ENCODE data around the gene SCO1. TPM values are rescaled to one million over a fixed set of nuclear protein-coding genes. Genes with fewer than 3 reads are reported as not detected.
A peak's percentile ranks its signal among the peaks of the same experiment; 100 is the strongest.

The SCO1 gene
- total RNA-seq, 1 donor from 2014 or later, result 25.4 TPM

DNA sequence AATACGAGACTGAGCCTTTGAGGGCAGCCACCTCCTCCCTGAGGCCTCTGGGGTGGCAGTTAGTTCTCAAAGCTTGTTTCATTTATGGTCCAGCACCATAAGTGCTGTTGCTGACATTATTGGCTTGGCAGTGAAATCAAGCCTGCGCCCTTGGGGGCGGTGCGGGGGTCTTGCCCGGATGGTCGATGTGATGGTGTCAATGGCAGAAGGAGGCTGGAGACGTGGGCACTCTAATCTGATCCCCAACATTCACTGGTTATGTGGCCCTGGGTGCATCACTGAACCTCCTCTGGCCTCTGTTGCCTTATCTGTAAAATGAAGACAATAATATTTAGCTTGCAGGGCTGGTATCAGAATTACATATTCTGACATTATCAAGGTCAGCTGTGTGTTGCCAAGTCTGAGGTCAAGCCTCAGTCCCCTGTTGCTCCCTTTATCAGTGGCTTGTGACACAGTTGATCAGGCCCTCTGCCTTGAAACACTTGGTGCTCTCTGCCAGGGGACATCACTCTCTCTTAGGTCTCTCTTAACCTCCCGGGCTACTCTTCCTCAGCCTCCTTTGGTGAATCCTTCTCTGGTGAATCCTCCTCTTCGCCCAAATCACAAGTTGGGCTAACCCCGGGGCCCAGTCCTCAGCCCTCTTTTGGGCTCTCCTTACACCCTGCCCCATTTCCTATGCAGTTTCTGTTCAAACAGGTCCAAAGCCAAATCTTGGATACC is 44.2 kb upstream of the SCO1 start:
- ATAC-seq, result no peak
- DNase-seq, result no peak

DNA sequence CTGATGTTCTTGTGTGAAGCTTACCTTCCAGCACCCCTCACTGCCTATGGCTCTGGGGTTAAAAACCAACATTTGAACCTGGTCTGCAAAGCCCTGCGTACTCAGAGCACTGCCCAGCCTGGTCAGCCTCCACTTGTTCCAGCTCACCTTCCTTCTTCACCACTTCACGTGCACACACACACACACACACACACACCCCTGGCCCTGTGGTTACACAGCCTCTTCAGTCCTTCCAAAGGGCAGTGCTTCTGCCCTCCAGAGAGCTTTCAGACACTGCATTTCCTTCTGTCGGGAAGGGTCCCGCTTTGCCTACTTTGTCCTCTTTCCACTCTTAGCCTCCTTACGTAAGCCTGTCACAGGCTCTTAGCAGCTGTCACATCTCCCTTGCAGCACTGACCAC is 42.1 kb upstream of the SCO1 start:
- TF ChIP-seq, protein P1, sequence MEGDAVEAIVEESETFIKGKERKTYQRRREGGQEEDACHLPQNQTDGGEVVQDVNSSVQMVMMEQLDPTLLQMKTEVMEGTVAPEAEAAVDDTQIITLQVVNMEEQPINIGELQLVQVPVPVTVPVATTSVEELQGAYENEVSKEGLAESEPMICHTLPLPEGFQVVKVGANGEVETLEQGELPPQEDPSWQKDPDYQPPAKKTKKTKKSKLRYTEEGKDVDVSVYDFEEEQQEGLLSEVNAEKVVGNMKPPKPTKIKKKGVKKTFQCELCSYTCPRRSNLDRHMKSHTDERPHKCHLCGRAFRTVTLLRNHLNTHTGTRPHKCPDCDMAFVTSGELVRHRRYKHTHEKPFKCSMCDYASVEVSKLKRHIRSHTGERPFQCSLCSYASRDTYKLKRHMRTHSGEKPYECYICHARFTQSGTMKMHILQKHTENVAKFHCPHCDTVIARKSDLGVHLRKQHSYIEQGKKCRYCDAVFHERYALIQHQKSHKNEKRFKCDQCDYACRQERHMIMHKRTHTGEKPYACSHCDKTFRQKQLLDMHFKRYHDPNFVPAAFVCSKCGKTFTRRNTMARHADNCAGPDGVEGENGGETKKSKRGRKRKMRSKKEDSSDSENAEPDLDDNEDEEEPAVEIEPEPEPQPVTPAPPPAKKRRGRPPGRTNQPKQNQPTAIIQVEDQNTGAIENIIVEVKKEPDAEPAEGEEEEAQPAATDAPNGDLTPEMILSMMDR (IDR thresholded peaks at IDR 0.05), result no peak
- no peak overlapping the region for H3K4me3 ChIP-seq
- peak; percentile 39 for ATAC-seq
- no peaks in the 10 kb centered on the region for H3K27me3 ChIP-seq
- no peaks in the 10 kb centered on the region for H3K9me3 ChIP-seq
- H3K4me1 ChIP-seq, result peaks cover 8% of the 10 kb centered on the region
- no peak overlapping the region for H3K27ac ChIP-seq
- intact Hi-C loops (cut with DNase I), result loop anchor here (10.0 kb wide), 1 partner anchor 105 kb away; no protein-coding TSS in a partner anchor
- no peaks in the 10 kb centered on the region for H3K36me3 ChIP-seq
- DNase-seq, result no peak

More for the DNA sequence above, 44.2 kb upstream of the SCO1 start:
- peaks cover 8% of the 10 kb centered on the region for H3K4me1 ChIP-seq
- H3K4me3 ChIP-seq, result no peak overlapping the region
- no peaks in the 10 kb centered on the region for H3K27me3 ChIP-seq
- TF ChIP-seq, protein P1 (IDR thresholded peaks at IDR 0.05), result no peak
- intact Hi-C loops (cut with DNase I), result no loop called here
- H3K9me3 ChIP-seq, result no peaks in the 10 kb centered on the region
- no peak overlapping the region for H3K27ac ChIP-seq
- no peaks in the 10 kb centered on the region for H3K36me3 ChIP-seq

DNA sequence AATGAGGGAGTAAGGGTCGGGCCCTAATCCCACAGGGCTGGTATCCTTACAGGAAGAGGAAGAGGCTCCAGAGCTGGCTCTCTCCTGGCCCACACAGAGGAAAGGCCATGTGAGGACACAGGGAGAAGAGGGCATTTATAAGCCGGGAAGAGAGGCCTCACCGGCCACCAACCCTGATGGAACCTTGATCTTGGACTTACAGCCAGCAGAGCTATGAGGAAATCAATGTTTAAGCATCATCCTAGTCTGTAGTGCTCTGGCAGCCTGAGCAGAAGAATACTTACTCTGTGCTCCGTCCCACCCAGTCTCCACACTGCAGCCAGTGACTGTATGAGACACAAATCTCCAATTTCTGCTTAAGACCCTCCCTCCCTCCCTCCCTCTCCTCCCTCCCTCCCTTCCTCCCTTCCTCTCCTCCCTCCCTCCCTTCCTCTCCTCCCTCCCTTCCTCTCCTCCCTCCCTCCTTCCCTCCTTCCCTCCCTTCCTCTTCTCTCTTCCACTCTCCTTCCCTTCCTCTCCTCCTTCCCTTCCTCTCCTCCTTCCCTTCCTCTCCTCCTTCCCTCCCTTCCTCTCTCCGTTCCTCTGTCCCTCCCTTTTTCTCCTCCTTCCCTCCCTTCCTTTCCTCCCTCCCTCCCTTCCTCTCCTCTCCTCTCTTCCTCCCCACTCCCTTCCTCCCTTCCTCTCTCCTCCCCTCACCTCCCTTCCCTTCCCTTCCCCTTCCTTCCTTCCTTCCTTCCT is 41.4 kb upstream of the SCO1 start:
- TF ChIP-seq, protein P1 (IDR thresholded peaks at IDR 0.05), result no peak
- ATAC-seq (peak; percentile 10), DNase-seq (no peak)
- Histone ChIP-seq H3K27ac (no peak overlapping the region), H3K36me3 (no peaks in the 10 kb centered on the region), H3K4me1 (peaks cover 8% of the 10 kb centered on the region), H3K9me3 (no peaks in the 10 kb centered on the region), H3K4me3 (no peak overlapping the region), H3K27me3 (no peaks in the 10 kb centered on the region)
- intact Hi-C loops (cut with DNase I), result loop anchor here (10.0 kb wide), 1 partner anchor 106 kb away; no protein-coding TSS in a partner anchor

DNA sequence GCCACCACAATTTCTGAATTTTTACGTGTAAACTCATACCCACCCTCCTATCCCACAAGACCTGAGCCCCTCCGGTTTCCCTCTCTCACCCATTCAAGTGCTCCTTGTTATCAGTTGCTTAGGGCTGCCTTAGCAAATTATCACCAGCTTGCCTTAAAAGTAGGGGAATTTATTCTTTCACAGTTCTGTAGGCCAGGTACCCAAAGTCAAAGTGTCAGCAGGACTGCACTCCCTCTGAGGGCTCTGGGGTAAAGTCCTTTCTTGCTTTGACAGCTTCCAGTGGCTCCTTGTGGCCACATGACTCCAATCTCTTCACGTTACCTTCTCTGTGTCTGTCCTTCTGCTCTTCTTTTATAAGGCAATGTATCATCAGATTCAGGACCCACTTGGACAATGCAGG is 40.4 kb upstream of the SCO1 start:
- H3K27ac ChIP-seq, result no peak overlapping the region
- intact Hi-C loops (cut with DNase I), result loop anchor here (10.0 kb wide), 1 partner anchor 107 kb away; no protein-coding TSS in a partner anchor
- TF ChIP-seq, protein P1 (IDR thresholded peaks at IDR 0.05), result no peak
- no peak overlapping the region for H3K4me3 ChIP-seq
- DNase-seq, result no peak
- no peak for ATAC-seq
- no peaks in the 10 kb centered on the region for H3K36me3 ChIP-seq
- H3K9me3 ChIP-seq, result no peaks in the 10 kb centered on the region
- H3K27me3 ChIP-seq, result no peaks in the 10 kb centered on the region
- peaks cover 8% of the 10 kb centered on the region for H3K4me1 ChIP-seq

DNA sequence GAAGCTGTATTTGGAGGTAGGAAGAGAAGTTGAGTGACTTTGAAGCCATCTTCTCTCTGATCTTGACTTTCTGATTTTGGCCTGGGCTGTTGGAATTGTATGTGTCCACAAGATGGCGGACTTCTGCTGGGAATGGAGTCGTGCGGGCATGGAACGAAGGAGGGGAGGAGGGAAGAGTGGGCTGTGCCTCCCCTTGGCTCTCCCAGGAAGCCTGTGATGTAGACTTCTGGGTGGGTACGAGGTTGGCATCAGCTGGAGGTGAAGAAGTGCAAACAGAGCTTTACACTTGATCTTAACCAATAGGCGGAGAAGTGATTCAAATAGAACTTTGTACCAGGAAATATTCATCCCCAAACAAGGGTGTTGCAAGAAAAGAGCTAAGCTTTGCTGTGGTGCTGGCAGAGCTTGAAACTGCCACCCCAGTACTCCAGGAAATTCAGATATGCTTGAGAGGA is 39.9 kb upstream of the SCO1 start:
- TF ChIP-seq, protein P1 (IDR thresholded peaks at IDR 0.05), result peak; percentile 67
- DNase-seq, result peak; percentile 79
- no peak overlapping the region for H3K4me3 ChIP-seq
- no peak overlapping the region for H3K27ac ChIP-seq
- H3K4me1 ChIP-seq, result peaks cover 8% of the 10 kb centered on the region
- peak; percentile 95 for ATAC-seq
- intact Hi-C loops (cut with DNase I), result loop anchor here (10.0 kb wide), 1 partner anchor 108 kb away; no protein-coding TSS in a partner anchor
- no peaks in the 10 kb centered on the region for H3K27me3 ChIP-seq
- H3K36me3 ChIP-seq, result no peaks in the 10 kb centered on the region
- H3K9me3 ChIP-seq, result no peaks in the 10 kb centered on the region

All from upper lobe of right lung (tissue), 1 donor.